GM23338 (cell line): ENCODE measurements around the gene OTOS. TPM values are rescaled to one million over a fixed set of nuclear protein-coding genes. Genes with fewer than 3 reads are reported as not detected.

Experiments
- ATAC-seq: fragments of 200-7000 bp; cut with Tn5 transposase; 3 replicates; pipeline ENCODE4 v1.9.1; 2020
- DNase-seq: peaks from one replicate; pipeline ENCODE4 v3.0.0-alpha.2; 2015; ENCODE audit warnings: low spot score
- H2AFZ ChIP-seq: fragments of 200-600 bp; sonication (generic); 2 replicates; pipeline ENCODE4 v1.8.0; 2016; ENCODE audit warnings: antibody characterized with exemption, mild to moderate bottlenecking, moderate library complexity
- H3F3A ChIP-seq: fragments of 200-600 bp; sonication (generic); replicated peaks from 2 replicates; pipeline ENCODE4 v1.8.0; 2017; ENCODE audit warnings: antibody characterized with exemption, mixed run types, low read depth
- H3K27ac ChIP-seq: fragments of 200-600 bp; sonication (generic); 2 replicates; pipeline ENCODE4 v1.6.1; 2016; ENCODE audit warnings: low read depth
- H3K27me3 ChIP-seq: fragments of 200-600 bp; sonication (generic); 2 replicates; pipeline ENCODE4 v1.8.0; 2016; ENCODE audit warnings: mild to moderate bottlenecking, mixed run types, moderate library complexity; ENCODE audit not compliant: insufficient read depth
- H3K36me3 ChIP-seq: fragments of 200-600 bp; sonication (generic); 2 replicates; pipeline ENCODE4 v1.8.0; 2016; ENCODE audit warnings: mild to moderate bottlenecking; ENCODE audit not compliant: insufficient read depth
- H3K4me1 ChIP-seq: fragments of 200-600 bp; sonication (generic); 2 replicates; pipeline ENCODE4 v1.8.0; 2016; ENCODE audit warnings: mild to moderate bottlenecking, moderate library complexity; ENCODE audit not compliant: insufficient read depth
- H3K4me2 ChIP-seq: fragments of 200-600 bp; sonication (generic); 2 replicates; pipeline ENCODE4 v1.7.1; 2017; ENCODE audit warnings: mixed run types
- H3K4me3 ChIP-seq: fragments of 200-600 bp; sonication (generic); 2 replicates; pipeline ENCODE4 v1.6.1; 2016; ENCODE audit warnings: mixed run types
- H3K79me2 ChIP-seq: fragments of 200-600 bp; sonication (generic); replicated peaks from 2 replicates; pipeline ENCODE4 v1.8.0; 2017; ENCODE audit warnings: mild to moderate bottlenecking; ENCODE audit not compliant: insufficient read depth
- H3K9me2 ChIP-seq: fragments of 200-600 bp; sonication (generic); 2 replicates; pipeline ENCODE4 v1.8.0; 2017; ENCODE audit not compliant: insufficient read depth
- H4K20me1 ChIP-seq: fragments of 200-600 bp; sonication (generic); replicated peaks from 2 replicates; pipeline ENCODE4 v1.8.0; 2017; ENCODE audit warnings: mild to moderate bottlenecking; ENCODE audit not compliant: insufficient read depth
- H3K27ac Mint-ChIP-seq: 2 replicates; pipeline ENCODE4 v1.8.0; 2020; ENCODE audit warnings: inconsistent platforms, mild to moderate bottlenecking, moderate library complexity, mixed read lengths
- H3K27me3 Mint-ChIP-seq: 3 replicates; pipeline ENCODE4 v1.8.0; 2022; ENCODE audit warnings: low read depth, mild to moderate bottlenecking, moderate library complexity, mixed read lengths, inconsistent platforms; ENCODE audit not compliant: insufficient read depth, poor library complexity
- H3K36me3 Mint-ChIP-seq: 3 replicates; pipeline ENCODE4 v1.8.0; 2021; ENCODE audit warnings: low read depth, mild to moderate bottlenecking, inconsistent platforms, moderate library complexity, mixed read lengths
- H3K4me1 Mint-ChIP-seq: 3 replicates; pipeline ENCODE4 v1.8.0; 2020; ENCODE audit warnings: mild to moderate bottlenecking, inconsistent platforms, mixed read lengths
- H3K4me3 Mint-ChIP-seq: 3 replicates; pipeline ENCODE4 v1.8.0; 2021; ENCODE audit warnings: moderate library complexity, mild to moderate bottlenecking, inconsistent platforms, mixed read lengths
- H3K9me3 Mint-ChIP-seq: 3 replicates; pipeline ENCODE4 v1.8.0; 2020; ENCODE audit warnings: moderate library complexity, mild to moderate bottlenecking, inconsistent platforms, mixed read lengths
- EZH2 ChIP-seq: fragments of 200-600 bp; sonication (generic); IDR thresholded peaks from one replicate; pipeline ENCODE4 v1.8.0; 2017; ENCODE audit warnings: antibody characterized with exemption, mild to moderate bottlenecking, low read depth; ENCODE audit not compliant: unreplicated experiment
- EZH2phosphoT487 ChIP-seq: fragments of 200-600 bp; sonication (generic); IDR thresholded peaks from one replicate; pipeline ENCODE4 v1.8.1; 2018; ENCODE audit warnings: antibody characterized with exemption; ENCODE audit not compliant: unreplicated experiment
- JUNB ChIP-seq: IDR thresholded peaks from one replicate; pipeline ENCODE4 v1.6.1; 2016; ENCODE audit warnings: antibody characterized with exemption; ENCODE audit not compliant: unreplicated experiment
- NANOG ChIP-seq: IDR thresholded peaks from 2 replicates; pipeline ENCODE4 v1.6.1; 2016; ENCODE audit warnings: antibody characterized with exemption, borderline replicate concordance
- POLR2AphosphoS5 ChIP-seq: IDR thresholded peaks from 2 replicates; pipeline ENCODE4 v1.6.1; 2016; ENCODE audit warnings: antibody characterized with exemption, low read depth
- REST ChIP-seq: IDR thresholded peaks from one replicate; pipeline ENCODE4 v1.6.1; 2018; ENCODE audit warnings: antibody characterized with exemption; ENCODE audit not compliant: unreplicated experiment
- STAT1 ChIP-seq: IDR thresholded peaks from one replicate; pipeline ENCODE4 v1.6.1; 2016; ENCODE audit warnings: antibody characterized with exemption; ENCODE audit not compliant: unreplicated experiment
- ZNF114 ChIP-seq: fragments of 250-450 bp; sonication (Bioruptor Pico); IDR thresholded peaks from 2 replicates; pipeline ENCODE4 v1.5.0; 2020; ENCODE audit warnings: mild to moderate bottlenecking, moderate library complexity
- ZNF331 ChIP-seq: fragments of 250-450 bp; sonication (Bioruptor Pico); IDR thresholded peaks from 2 replicates; pipeline ENCODE4 v1.5.0; 2020; ENCODE audit warnings: low read depth, mild to moderate bottlenecking, moderate library complexity
- ZNF462 ChIP-seq: fragments of 250-450 bp; sonication (Bioruptor Pico); IDR thresholded peaks from 2 replicates; pipeline ENCODE4 v1.5.0; 2020; ENCODE audit warnings: mild to moderate bottlenecking, moderate library complexity
- polyA plus RNA-seq: library from polyadenylated mRNA; unstranded; fragments of >200 nt; fragmentation: Nextera tagmentation; extraction: Ambion mirVana; gene quantifications from 2 replicates; pipeline ENCODE4 v1.2.1, GENCODE V29; 2016
- total RNA-seq: library from RNA; depleted of rRNA; stranded (reverse); fragments of >200 nt; shearing (Covaris generic); gene quantifications from 2 replicates; pipeline ENCODE4 v1.2.3, GENCODE V29; 2014
- TF ChIP-seq, protein P1 (sequence below): IDR thresholded peaks from 2 replicates; pipeline ENCODE4 v1.6.1; 2016; ENCODE audit warnings: antibody characterized with exemption

The OTOS gene
- total and polyA plus RNA-seq, 2 experiments from 2014 or later, result 0.40 TPM; not detected in 1

GRCh38 chr2:240168546-240169361 lies 28.3 kb upstream of the OTOS start:
- Mint-ChIP-seq H3K27me3 (peaks cover 2% of the 10 kb centered on the region), H3K36me3 (no peaks in the 10 kb centered on the region), H3K4me3 (no peak overlapping the region), H3K9me3 (peaks cover 2% of the 10 kb centered on the region), H3K27ac (no peak overlapping the region), H3K4me1 (no peaks in the 10 kb centered on the region)
- no peak overlapping the region for H3K4me3 ChIP-seq
- no peaks in the 10 kb centered on the region for H3K27me3 ChIP-seq
- H3K36me3 ChIP-seq, result no peaks in the 10 kb centered on the region
- no peak overlapping the region for H3K4me2 ChIP-seq
- H4K20me1 ChIP-seq, result no peaks in the 10 kb centered on the region
- ATAC-seq, result no peak
- peaks cover 7% of the 10 kb centered on the region for H3F3A ChIP-seq
- TF ChIP-seq ZNF114 (CRISPR knock-in tag), result no peak
- no peak for TF ChIP-seq ZNF331 (CRISPR knock-in tag)
- no peak for TF ChIP-seq POLR2AphosphoS5
- TF ChIP-seq STAT1, result no peak
- TF ChIP-seq JUNB, result no peak
- TF ChIP-seq, protein P1, sequence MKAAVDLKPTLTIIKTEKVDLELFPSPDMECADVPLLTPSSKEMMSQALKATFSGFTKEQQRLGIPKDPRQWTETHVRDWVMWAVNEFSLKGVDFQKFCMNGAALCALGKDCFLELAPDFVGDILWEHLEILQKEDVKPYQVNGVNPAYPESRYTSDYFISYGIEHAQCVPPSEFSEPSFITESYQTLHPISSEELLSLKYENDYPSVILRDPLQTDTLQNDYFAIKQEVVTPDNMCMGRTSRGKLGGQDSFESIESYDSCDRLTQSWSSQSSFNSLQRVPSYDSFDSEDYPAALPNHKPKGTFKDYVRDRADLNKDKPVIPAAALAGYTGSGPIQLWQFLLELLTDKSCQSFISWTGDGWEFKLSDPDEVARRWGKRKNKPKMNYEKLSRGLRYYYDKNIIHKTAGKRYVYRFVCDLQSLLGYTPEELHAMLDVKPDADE, result no peak
- H2AFZ ChIP-seq, result no peak overlapping the region
- no peaks in the 10 kb centered on the region for H3K9me2 ChIP-seq
- no peaks in the 10 kb centered on the region for H3K4me1 ChIP-seq
- no peak overlapping the region for H3K27ac ChIP-seq
- no peaks in the 10 kb centered on the region for H3K79me2 ChIP-seq
- no peak for DNase-seq

GRCh38 chr2:240168041-240168440 lies 27.6 kb upstream of the OTOS start:
- Histone ChIP-seq H3F3A (peaks cover 7% of the 10 kb centered on the region), H2AFZ (no peak overlapping the region), H3K27ac (no peak overlapping the region), H3K4me1 (no peaks in the 10 kb centered on the region), H3K4me3 (no peak overlapping the region), H3K27me3 (no peaks in the 10 kb centered on the region), H3K9me2 (no peaks in the 10 kb centered on the region), H3K4me2 (no peak overlapping the region), H4K20me1 (no peaks in the 10 kb centered on the region), H3K36me3 (no peaks in the 10 kb centered on the region), H3K79me2 (no peaks in the 10 kb centered on the region)
- Mint-ChIP-seq H3K27ac (no peak overlapping the region), H3K4me1 (no peaks in the 10 kb centered on the region), H3K27me3 (peaks cover 2% of the 10 kb centered on the region), H3K9me3 (peaks cover 5% of the 10 kb centered on the region), H3K36me3 (no peaks in the 10 kb centered on the region), H3K4me3 (no peak overlapping the region)
- ATAC-seq (no peak), DNase-seq (no peak)
- TF ChIP-seq NANOG (no peak), ZNF462 (no peak), POLR2AphosphoS5 (no peak), REST (no peak), ZNF331 (CRISPR knock-in tag) (no peak), EZH2phosphoT487 (no peak), JUNB (no peak), EZH2 (no peak)
